ENCODE results near the gene STX16.

The STX16 gene

GRCh38 chr20:58650776-58651558 lies at the start of gene STX16:
STX16 (plus strand) TSS chr20:58651283; CDS start chr20:58652007, 724 bp downstream.
- Mint-ChIP-seq H3K27ac (peak within 1 kb of the TSS; percentile 93), H3K9me3 (no peaks in the 10 kb centered on the region), H3K4me1 (peaks cover 4 to 19% of the 10 kb centered on the region in 2 donors), H3K27me3 (no peaks in the 10 kb centered on the region), H3K36me3 (peaks cover 6 to 17% of the 10 kb centered on the region in 2 donors), H3K4me3 (peak within 1 kb of the TSS; percentile 92 to 93)
- DNase-seq = peak; percentile 80
- peak; percentile 86 to 88 for ATAC-seq (replicated peaks)

GRCh38 chr20:58602124-58602523 lies 49.0 kb upstream of the STX16 start:
- no peaks in the 10 kb centered on the region for H3K9me3 Mint-ChIP-seq
- no peak overlapping the region for H3K27ac Mint-ChIP-seq
- H3K4me3 Mint-ChIP-seq = no peak overlapping the region
- peaks cover 15 to 25% of the 10 kb centered on the region in 2 donors for H3K27me3 Mint-ChIP-seq
- H3K4me1 Mint-ChIP-seq = no peaks in the 10 kb centered on the region
- no peak for DNase-seq
- H3K36me3 Mint-ChIP-seq = no peaks in the 10 kb centered on the region
- no peak for ATAC-seq (replicated peaks)

GRCh38 chr20:58603721-58604120 lies 47.4 kb upstream of the STX16 start:
- ATAC-seq (replicated peaks) (no peak), DNase-seq (no peak)
- Mint-ChIP-seq H3K36me3 (no peaks in the 10 kb centered on the region), H3K4me3 (no peak overlapping the region), H3K27me3 (peaks cover 12 to 16% of the 10 kb centered on the region in 2 donors), H3K27ac (no peak overlapping the region), H3K4me1 (no peaks in the 10 kb centered on the region), H3K9me3 (no peaks in the 10 kb centered on the region)

GRCh38 chr20:58604128-58604881 lies 46.8 kb upstream of the STX16 start:
- Mint-ChIP-seq H3K27me3 (peaks cover 12 to 15% of the 10 kb centered on the region in 2 donors), H3K4me3 (no peak overlapping the region), H3K4me1 (no peaks in the 10 kb centered on the region), H3K9me3 (no peaks in the 10 kb centered on the region), H3K27ac (no peak overlapping the region), H3K36me3 (no peaks in the 10 kb centered on the region)
- DNase-seq = no peak
- ATAC-seq (replicated peaks) = no peak

GRCh38 chr20:58605292-58606065 lies 45.6 kb upstream of the STX16 start:
- ATAC-seq (replicated peaks) (no peak), DNase-seq (no peak)
- no peak overlapping the region for H3K4me3 Mint-ChIP-seq
- peaks cover 13 to 16% of the 10 kb centered on the region in 2 donors for H3K27me3 Mint-ChIP-seq
- H3K9me3 Mint-ChIP-seq = no peaks in the 10 kb centered on the region
- H3K27ac Mint-ChIP-seq = no peak overlapping the region
- no peaks in the 10 kb centered on the region for H3K4me1 Mint-ChIP-seq
- no peaks in the 10 kb centered on the region for H3K36me3 Mint-ChIP-seq

GRCh38 chr20:58606184-58606583 lies 44.9 kb upstream of the STX16 start:
- ATAC-seq (replicated peaks) = no peak
- no peak for DNase-seq
- H3K27me3 Mint-ChIP-seq = peaks cover 13 to 20% of the 10 kb centered on the region in 2 donors
- H3K4me1 Mint-ChIP-seq = no peaks in the 10 kb centered on the region
- H3K36me3 Mint-ChIP-seq = no peaks in the 10 kb centered on the region
- H3K27ac Mint-ChIP-seq = no peak overlapping the region
- H3K9me3 Mint-ChIP-seq = no peaks in the 10 kb centered on the region
- H3K4me3 Mint-ChIP-seq = no peak overlapping the region

- Mint-ChIP-seq H3K27ac (no peak overlapping the region), H3K27me3 (peaks cover 11 to 16% of the 10 kb centered on the region in 2 donors), H3K9me3 (no peaks in the 10 kb centered on the region), H3K36me3 (no peaks in the 10 kb centered on the region), H3K4me1 (no peaks in the 10 kb centered on the region), H3K4me3 (no peak overlapping the region)
- DNase-seq = no peak
- no peak for ATAC-seq (replicated peaks)
Observed at GRCh38 chr20:58608096-58608840, 42.8 kb upstream of the STX16 start.

GRCh38 chr20:58609026-58609425 lies 42.1 kb upstream of the STX16 start:
- Mint-ChIP-seq H3K9me3 (no peaks in the 10 kb centered on the region), H3K4me3 (no peak overlapping the region), H3K27me3 (peaks cover 11 to 16% of the 10 kb centered on the region in 2 donors), H3K27ac (no peak overlapping the region), H3K4me1 (no peaks in the 10 kb centered on the region), H3K36me3 (no peaks in the 10 kb centered on the region)
- DNase-seq = no peak
- ATAC-seq (replicated peaks) = no peak

GRCh38 chr20:58610071-58610800 lies 40.8 kb upstream of the STX16 start:
- Mint-ChIP-seq H3K27me3 (peaks cover 15 to 19% of the 10 kb centered on the region in 2 donors), H3K36me3 (no peaks in the 10 kb centered on the region), H3K9me3 (no peaks in the 10 kb centered on the region), H3K4me3 (no peak overlapping the region), H3K4me1 (no peaks in the 10 kb centered on the region), H3K27ac (no peak overlapping the region)
- DNase-seq (no peak), ATAC-seq (replicated peaks) (no peak)

GRCh38 chr20:58610811-58611210 lies 40.3 kb upstream of the STX16 start:
- H3K4me1 Mint-ChIP-seq = peaks cover 1 to 5% of the 10 kb centered on the region in 2 donors
- H3K27me3 Mint-ChIP-seq = peaks cover 21 to 25% of the 10 kb centered on the region in 2 donors
- H3K36me3 Mint-ChIP-seq = peaks cover 0 to 1% of the 10 kb centered on the region in 2 donors
- DNase-seq (no peak), ATAC-seq (replicated peaks) (no peak)
- no peak overlapping the region for H3K27ac Mint-ChIP-seq
- no peaks in the 10 kb centered on the region for H3K9me3 Mint-ChIP-seq
- no peak overlapping the region for H3K4me3 Mint-ChIP-seq

- no peaks in the 10 kb centered on the region for H3K9me3 Mint-ChIP-seq
- H3K27ac Mint-ChIP-seq = no peak overlapping the region
- DNase-seq = no peak
- H3K36me3 Mint-ChIP-seq = peaks cover 0 to 1% of the 10 kb centered on the region in 2 donors
- H3K27me3 Mint-ChIP-seq = peaks cover 22 to 26% of the 10 kb centered on the region in 2 donors
- H3K4me1 Mint-ChIP-seq = peaks cover 1 to 11% of the 10 kb centered on the region in 2 donors
- ATAC-seq (replicated peaks) = no peak
- H3K4me3 Mint-ChIP-seq = no peak overlapping the region
Observed at GRCh38 chr20:58611236-58612030, 39.6 kb upstream of the STX16 start.

- H3K36me3 Mint-ChIP-seq = peaks cover 0 to 1% of the 10 kb centered on the region in 2 donors
- H3K27me3 Mint-ChIP-seq = peaks cover 23 to 24% of the 10 kb centered on the region in 2 donors
- ATAC-seq (replicated peaks) = no peak
- H3K4me1 Mint-ChIP-seq = peaks cover 1 to 12% of the 10 kb centered on the region in 2 donors
- H3K4me3 Mint-ChIP-seq = no peak overlapping the region
- peaks cover under 1% of the 10 kb centered on the region in 2 donors for H3K9me3 Mint-ChIP-seq
- DNase-seq = no peak
- no peak overlapping the region for H3K27ac Mint-ChIP-seq
Observed at GRCh38 chr20:58612121-58612691, 38.9 kb upstream of the STX16 start.
